HS-27A (cell line): Measurements from ENCODE around the gene VAPB.
A peak's percentile ranks its signal among the peaks of the same experiment; 100 is the strongest.

Experiments used
- DNase-seq: peaks from one replicate; pipeline ENCODE4 v3.0.0-alpha.2; 2012; ENCODE audit warnings: low read depth, missing footprints

VAPB gene

GRCh38 chr20:58378704-58379103 lies 10.3 kb upstream of the VAPB start:
- no peak for DNase-seq

GRCh38 chr20:58381627-58382026 lies 7.4 kb upstream of the VAPB start:
- no peak for DNase-seq

- no peak for DNase-seq
Measured at GRCh38 chr20:58382096-58382495, 6.9 kb upstream of the VAPB start.

GRCh38 chr20:58384821-58385220 lies 4.2 kb upstream of the VAPB start:
- DNase-seq = no peak

- DNase-seq = no peak
Measured at GRCh38 chr20:58388028-58388601, 914 bp upstream of the VAPB start.

GRCh38 chr20:58389324-58389967 lies 417 bp downstream of the VAPB start:
- DNase-seq = peak; percentile 14

- no peak for DNase-seq
Measured at GRCh38 chr20:58389968-58390658, 1.1 kb downstream of the VAPB start.

- DNase-seq = no peak
Measured at GRCh38 chr20:58390659-58391035, 1.6 kb downstream of the VAPB start.

GRCh38 chr20:58392286-58392685 lies 3.3 kb downstream of the VAPB start:
- DNase-seq = no peak

GRCh38 chr20:58393299-58393698 lies 4.3 kb downstream of the VAPB start:
- DNase-seq = no peak

- no peak for DNase-seq
Measured at GRCh38 chr20:58394801-58395200, 5.8 kb downstream of the VAPB start.

- DNase-seq = no peak
Measured at GRCh38 chr20:58395604-58396003, 6.6 kb downstream of the VAPB start.

- no peak for DNase-seq
Measured at GRCh38 chr20:58397429-58397828, 8.4 kb downstream of the VAPB start.

GRCh38 chr20:58398254-58398653 lies 9.2 kb downstream of the VAPB start:
- DNase-seq = no peak

GRCh38 chr20:58399926-58400325 lies 10.9 kb downstream of the VAPB start:
- no peak for DNase-seq

GRCh38 chr20:58401162-58401561 lies 12.1 kb downstream of the VAPB start:
- no peak for DNase-seq

- DNase-seq = no peak
Measured at GRCh38 chr20:58402305-58402704, 13.3 kb downstream of the VAPB start.

GRCh38 chr20:58402827-58403226 lies 13.8 kb downstream of the VAPB start:
- no peak for DNase-seq

- no peak for DNase-seq
Measured at GRCh38 chr20:58403272-58403671, 14.2 kb downstream of the VAPB start.

GRCh38 chr20:58405504-58406291 lies 16.7 kb downstream of the VAPB start:
- DNase-seq = no peak

- DNase-seq = no peak
Measured at GRCh38 chr20:58406422-58407001, 17.5 kb downstream of the VAPB start.

GRCh38 chr20:58407201-58407873 lies 18.3 kb downstream of the VAPB start:
- peak; percentile 15 for DNase-seq
